ENCODE measurements around the gene CTBP2. TPM values are rescaled to one million over a fixed set of nuclear protein-coding genes. Genes with fewer than 3 reads are reported as not detected.

Gene CTBP2
- total RNA-seq, 3 donors from 2014 or later (not counting 1 experiment from before 2014, with no cell fraction given) = 120 to 179 (median 124) TPM

GRCh38 chr10:125014086-125014830 lies 146.1 kb downstream of the CTBP2 start:
- Histone ChIP-seq H3K4me3 (ENCODE audit: low read length) (no peak overlapping the region), H3K27me3 (ENCODE audit: control insufficient read depth, insufficient read depth, low read length) (no peaks in the 10 kb centered on the region), H3K36me3 (ENCODE audit: control insufficient read depth, insufficient read depth, low read length) (peaks cover 6% of the 10 kb centered on the region), H3K4me1 (ENCODE audit: control insufficient read depth, insufficient read depth, low read length) (peaks cover 44% of the 10 kb centered on the region), H3K9me3 (ENCODE audit: control insufficient read depth, insufficient read depth, low read length) (no peaks in the 10 kb centered on the region), H3K27ac (ENCODE audit: low read length) (no peak overlapping the region)
- DNase-seq (no peak), ATAC-seq (no peak)
- Mint-ChIP-seq H3K27ac (peak overlapping the region in 1 of 2 donors; percentile 84), H3K36me3 (no peaks in the 10 kb centered on the region), H3K4me1 (peaks cover 74 to 79% of the 10 kb centered on the region in 2 donors), H3K4me3 (peak overlapping the region; percentile 90), H3K27me3 (ENCODE audit: low read depth in 2 of 2) (no peaks in the 10 kb centered on the region), H3K9me3 (no peaks in the 10 kb centered on the region)
- 88% methylated on average over 20 of the region's 20 CpGs for WGBS (ENCODE audit: insufficient coverage)
- TF ChIP-seq CTCF (IDR thresholded peaks at IDR 0.05) = no peak
- intact Hi-C loops (cut with micrococcal nuclease) = loop anchor here (2.0 kb wide), 1 partner anchor 51 kb away; no protein-coding TSS in a partner anchor

- TF ChIP-seq CTCF (IDR thresholded peaks at IDR 0.05) = no peak
- no peaks in the 10 kb centered on the region for H3K27me3 Mint-ChIP-seq (ENCODE audit: low read depth in 2 of 2)
Measured at GRCh38 chr10:125013529-125013872, 146.9 kb downstream of the CTBP2 start.

DNA sequence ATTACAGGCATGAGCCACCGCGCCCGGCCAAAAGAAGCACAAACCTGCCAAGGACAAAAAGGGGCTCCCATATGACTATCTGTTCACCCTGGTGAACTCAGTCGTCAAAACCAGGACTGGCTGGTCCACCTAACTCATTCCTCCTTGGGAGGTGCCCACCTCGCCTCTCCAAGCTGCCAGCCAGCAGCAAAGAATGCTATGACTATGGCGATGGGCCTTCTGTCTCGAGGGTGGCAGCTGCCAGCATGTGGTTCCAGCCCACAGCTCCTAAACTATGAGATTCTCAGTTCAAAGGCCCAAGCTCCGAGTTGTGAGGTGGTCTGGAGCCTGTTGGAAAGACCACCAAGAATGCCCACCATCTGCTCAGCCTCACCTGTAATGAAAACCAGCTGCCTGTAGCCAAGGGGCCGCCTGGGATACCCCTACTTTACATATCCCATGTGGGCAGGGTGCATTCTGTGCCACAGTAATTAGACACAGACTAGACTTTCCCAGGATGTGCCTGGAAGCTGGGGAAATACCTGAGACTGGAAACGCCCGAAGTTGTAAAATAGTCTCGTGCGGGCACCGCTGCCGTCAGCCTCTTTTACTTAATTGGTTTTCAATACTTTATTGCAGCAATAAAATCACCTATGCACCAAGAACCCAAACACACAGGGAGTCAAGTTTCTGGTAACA lies 147.4 kb downstream of the CTBP2 start:
- peak overlapping the region; percentile 40 for H3K4me3 Mint-ChIP-seq
- H3K36me3 Mint-ChIP-seq = no peaks in the 10 kb centered on the region
- H3K4me3 ChIP-seq (ENCODE audit: low read length) = no peak overlapping the region
- 92% methylated on average over 15 of the region's 15 CpGs for WGBS (ENCODE audit: insufficient coverage)
- peaks cover 73 to 77% of the 10 kb centered on the region in 2 donors for H3K4me1 Mint-ChIP-seq
- peaks cover 6% of the 10 kb centered on the region for H3K36me3 ChIP-seq (ENCODE audit: control insufficient read depth, insufficient read depth, low read length)
- no peaks in the 10 kb centered on the region for H3K27me3 ChIP-seq (ENCODE audit: control insufficient read depth, insufficient read depth, low read length)
- H3K9me3 Mint-ChIP-seq = no peaks in the 10 kb centered on the region
- no peak for TF ChIP-seq CTCF (IDR thresholded peaks at IDR 0.05)
- H3K27ac ChIP-seq (ENCODE audit: low read length) = no peak overlapping the region
- H3K27me3 Mint-ChIP-seq (ENCODE audit: low read depth in 2 of 2) = no peaks in the 10 kb centered on the region
- H3K4me1 ChIP-seq (ENCODE audit: control insufficient read depth, insufficient read depth, low read length) = peaks cover 35% of the 10 kb centered on the region
- no peak overlapping the region for H3K27ac Mint-ChIP-seq
- no peaks in the 10 kb centered on the region for H3K9me3 ChIP-seq (ENCODE audit: control insufficient read depth, insufficient read depth, low read length)
- intact Hi-C loops (cut with micrococcal nuclease) = no loop called here
- DNase-seq (no peak), ATAC-seq (no peak)

More at GRCh38 chr10:125013529-125013872, 146.9 kb downstream of the CTBP2 start:
- ATAC-seq = no peak
- H3K27me3 ChIP-seq (ENCODE audit: control insufficient read depth, insufficient read depth, low read length) = no peaks in the 10 kb centered on the region
- peaks cover 74 to 79% of the 10 kb centered on the region in 2 donors for H3K4me1 Mint-ChIP-seq
- no peak overlapping the region for H3K4me3 ChIP-seq (ENCODE audit: low read length)
- no peak overlapping the region for H3K27ac ChIP-seq (ENCODE audit: low read length)
- no peaks in the 10 kb centered on the region for H3K9me3 ChIP-seq (ENCODE audit: control insufficient read depth, insufficient read depth, low read length)
- no peaks in the 10 kb centered on the region for H3K36me3 Mint-ChIP-seq
- peaks cover 37% of the 10 kb centered on the region for H3K4me1 ChIP-seq (ENCODE audit: control insufficient read depth, insufficient read depth, low read length)
- H3K4me3 Mint-ChIP-seq = no peak overlapping the region
- DNase-seq = no peak
- no peaks in the 10 kb centered on the region for H3K9me3 Mint-ChIP-seq
- 95% methylated on average over 7 of the region's 7 CpGs for WGBS (ENCODE audit: insufficient coverage)
- H3K27ac Mint-ChIP-seq = no peak overlapping the region
- intact Hi-C loops (cut with micrococcal nuclease) = no loop called here
- H3K36me3 ChIP-seq (ENCODE audit: control insufficient read depth, insufficient read depth, low read length) = peaks cover 6% of the 10 kb centered on the region

Data from natural killer cell (primary cell).